Stimulated activated CD4-positive, alpha-beta T cell treated with anti-CD3 and anti-CD28 coated beads, Interleukin-4, amount 100 ng/mL, for 4 hours (primary cell): Measurements from ENCODE around the gene UPK3A.
"Not testable (repeated sequence)": the region's sequence is repeated elsewhere in the genome, so short reads cannot be mapped to it uniquely, and the experiment has no call there.

ENCODE experiments used
- DNase-seq, 2 experiments: peaks; one replicate each; pipeline ENCODE4 v3.0.0-alpha.2; 2020

UPK3A gene

DNA sequence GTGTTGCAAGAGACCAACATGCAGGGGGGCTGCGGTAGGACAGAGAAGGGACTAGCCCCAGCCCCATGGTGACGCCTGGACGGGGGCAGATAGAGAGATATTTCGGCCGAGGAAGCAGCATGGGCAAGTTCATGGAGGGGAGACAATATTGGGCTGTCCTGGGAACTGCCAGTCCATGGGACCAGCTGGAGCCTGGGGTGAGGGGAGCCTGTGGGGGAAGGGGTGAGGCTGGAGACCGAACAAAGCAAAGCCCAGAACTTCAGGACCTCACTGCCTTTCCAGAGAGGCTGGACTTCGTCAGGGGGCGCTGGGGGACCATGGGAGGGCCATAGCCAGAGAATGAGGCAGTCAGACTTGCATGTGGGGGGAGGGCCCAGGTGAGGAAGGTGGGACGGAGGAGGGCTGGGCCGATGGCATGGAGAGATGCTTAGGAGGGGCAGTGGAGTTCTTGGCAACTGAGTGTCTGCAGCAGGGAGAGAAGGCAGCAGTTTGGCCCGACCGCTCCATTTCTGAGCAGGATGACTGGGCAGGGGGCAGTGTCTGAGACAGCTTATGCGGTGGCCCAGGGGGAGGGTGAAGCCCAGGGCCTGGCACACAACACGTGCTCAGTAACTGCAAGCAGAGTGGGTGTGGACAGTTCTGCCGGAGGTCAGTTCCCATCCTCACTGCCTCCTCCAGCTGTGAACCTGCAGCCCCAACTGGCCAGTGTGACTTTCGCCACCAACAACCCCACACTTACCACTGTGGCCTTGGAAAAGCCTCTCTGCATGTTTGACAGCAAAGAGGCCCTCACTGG lies 712 bp downstream of the UPK3A start:
- DNase-seq: no peak

DNA sequence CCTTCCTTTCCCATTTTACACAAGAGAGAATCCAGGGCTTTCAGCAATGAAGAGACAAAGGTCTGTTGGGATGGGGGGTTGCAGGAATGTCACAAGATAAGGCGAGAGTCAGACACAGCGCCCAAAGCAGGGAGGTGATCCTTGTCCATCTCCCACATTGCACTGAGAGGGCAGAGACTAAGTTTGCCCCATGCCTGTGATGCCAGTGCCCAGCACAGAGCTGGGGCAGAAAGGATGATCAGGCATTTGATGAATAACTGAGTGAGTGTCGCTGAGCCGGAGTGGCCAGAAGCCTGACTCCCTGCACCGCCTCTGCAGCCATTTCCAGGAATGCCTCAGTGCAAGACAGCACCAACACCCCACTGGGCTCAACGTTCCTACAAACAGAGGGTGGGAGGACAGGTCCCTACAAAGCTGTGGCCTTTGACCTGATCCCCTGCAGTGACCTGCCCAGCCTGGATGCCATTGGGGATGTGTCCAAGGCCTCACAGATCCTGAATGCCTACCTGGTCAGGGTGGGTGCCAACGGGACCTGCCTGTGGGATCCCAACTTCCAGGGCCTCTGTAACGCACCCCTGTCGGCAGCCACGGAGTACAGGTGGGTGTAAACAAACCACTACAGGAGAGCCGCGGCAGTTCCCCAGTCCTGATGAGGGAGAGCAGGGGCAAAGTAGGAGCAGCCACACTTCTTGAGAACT lies 2.3 kb downstream of the UPK3A start:
- no peak for DNase-seq

DNA sequence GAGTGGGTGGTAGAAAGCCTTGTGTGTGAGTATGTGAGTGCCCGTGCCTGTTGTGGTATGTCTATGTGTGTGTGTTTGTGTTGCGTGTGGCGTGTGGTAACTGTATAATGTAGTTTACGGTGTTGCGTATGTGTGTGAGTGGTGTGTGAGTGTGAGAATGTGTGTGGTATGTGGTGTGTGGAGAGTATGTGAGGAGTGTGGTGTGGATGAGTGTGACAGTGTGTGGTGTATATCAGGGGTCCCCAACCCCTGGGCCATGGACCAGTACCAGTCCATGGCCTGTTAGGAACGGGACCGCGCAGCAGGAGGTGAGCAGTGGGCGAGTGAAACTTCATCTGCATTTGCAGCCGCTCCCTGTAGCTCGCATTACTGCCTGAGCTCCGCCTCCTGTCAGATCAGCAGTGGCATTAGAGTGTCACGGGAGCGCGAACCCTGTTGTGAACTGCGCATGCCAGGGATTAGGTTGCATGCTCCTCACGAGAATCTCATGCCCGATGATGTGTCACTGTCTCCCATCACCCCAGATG lies 5.7 kb downstream of the UPK3A start:
- no peak for DNase-seq

DNA sequence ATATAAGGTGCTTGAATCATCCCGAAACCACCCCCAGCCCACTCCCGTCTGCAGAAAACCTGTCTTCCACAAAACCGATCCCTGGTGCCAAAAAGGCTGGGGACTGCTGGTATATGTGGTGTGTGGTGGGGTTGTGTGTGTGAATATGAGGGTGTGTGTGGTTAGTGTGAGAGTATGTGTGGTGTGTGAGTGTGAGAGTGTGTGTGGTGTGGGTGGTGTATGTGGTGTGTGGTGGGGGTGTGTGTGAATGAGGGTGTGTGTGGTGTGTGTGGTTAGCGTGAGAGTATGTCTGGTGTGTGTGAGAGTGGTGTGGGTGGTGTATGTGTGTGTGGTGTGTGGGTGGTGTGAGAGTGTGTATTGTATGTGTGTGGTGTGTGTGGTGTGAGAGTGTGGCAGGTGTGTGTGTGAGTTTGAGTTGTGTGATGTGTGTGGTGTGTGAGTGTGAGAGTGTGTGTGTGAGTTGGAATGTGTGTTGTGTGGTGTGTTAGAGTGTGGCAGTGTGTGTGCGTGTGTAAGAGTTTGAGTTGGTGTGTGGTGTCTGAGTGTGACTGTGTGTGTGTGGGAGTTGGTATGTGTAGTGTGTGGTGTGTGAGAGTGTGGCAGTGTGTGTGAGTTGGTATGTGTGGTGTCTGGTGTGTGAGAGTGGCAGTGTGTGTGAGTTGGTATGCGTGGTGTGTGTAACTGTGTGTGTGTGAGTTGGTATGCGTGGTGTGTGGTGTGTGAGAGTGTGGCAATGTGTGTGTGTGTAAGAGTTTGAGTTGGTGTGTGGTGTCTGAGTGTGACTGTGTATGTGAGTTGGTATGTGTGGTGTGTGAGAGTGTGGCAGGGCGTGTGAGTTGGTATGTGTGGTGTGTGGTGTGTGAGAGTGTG lies 6.5 kb downstream of the UPK3A start:
- no peak for DNase-seq

DNA sequence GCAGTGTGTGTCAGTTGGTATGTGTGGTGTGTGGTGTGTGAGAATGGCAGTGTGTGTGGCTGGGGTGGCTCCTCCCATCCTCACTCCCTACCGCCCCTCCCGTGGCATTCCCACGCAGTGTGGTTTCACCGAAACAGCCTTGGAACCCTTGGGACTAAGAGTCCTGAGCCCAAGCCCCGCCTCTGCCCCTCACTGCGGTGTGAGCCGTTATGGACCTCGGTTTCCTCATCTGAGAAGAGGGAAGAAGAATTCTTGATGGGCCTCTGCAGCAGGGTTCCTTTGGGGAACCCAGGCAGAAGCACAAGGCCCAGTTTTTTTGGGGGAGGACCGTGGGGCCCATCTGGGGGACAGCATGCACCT lies 7.2 kb downstream of the UPK3A start:
- DNase-seq: no peak

DNA sequence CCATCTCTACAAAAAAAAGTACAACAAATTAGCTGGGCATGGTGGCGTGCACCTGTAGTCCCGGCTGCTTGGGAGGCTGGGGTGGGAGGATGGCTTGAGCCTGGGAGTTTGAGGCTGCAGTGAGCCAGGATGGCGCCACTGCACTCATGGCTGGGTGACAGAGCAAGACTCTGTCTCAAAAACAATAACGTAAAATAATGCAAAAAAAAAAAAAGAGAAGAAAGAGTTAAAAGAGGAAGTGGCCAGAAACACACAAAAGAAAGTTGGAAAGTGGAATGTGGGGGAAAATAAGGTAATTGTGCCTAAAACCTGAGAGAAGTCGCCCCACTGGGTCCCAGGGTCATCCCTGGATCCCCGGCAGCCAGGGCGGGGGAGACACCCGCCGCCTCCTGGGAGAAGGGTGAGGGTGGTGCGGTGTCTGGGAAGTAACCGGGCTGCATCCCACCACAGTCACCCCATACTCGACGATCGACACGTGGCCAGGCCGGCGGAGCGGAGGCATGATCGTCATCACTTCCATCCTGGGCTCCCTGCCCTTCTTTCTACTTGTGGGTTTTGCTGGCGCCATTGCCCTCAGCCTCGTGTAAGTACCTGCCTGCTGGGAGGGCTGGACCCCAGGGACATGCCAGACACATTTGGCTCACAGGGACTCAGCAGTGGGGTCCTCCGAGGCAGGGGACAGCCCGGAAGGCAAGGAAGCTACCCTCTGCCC lies 8.1 kb downstream of the UPK3A start:
- DNase-seq: no peak

DNA sequence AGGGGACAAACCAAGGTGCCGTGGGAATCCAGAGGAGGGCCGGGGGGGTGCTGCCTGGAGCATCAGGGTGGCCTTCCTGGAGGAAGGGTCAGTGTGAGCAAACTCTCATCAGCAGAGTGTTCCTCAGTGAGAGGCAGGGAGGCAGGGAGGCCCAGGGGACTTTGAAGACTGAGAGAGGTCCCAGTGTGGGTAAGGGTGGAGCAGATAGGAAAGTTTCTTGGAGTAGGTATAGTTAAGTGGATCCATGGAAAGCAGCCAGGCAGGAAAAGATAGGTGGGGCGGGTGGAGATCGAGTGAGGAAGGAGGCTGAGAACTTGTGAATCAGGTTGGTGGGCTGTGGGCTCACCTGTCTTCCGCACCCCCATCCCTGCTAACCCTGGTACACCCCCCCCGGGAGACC lies 9.3 kb downstream of the UPK3A start:
- DNase-seq: no peak

DNA sequence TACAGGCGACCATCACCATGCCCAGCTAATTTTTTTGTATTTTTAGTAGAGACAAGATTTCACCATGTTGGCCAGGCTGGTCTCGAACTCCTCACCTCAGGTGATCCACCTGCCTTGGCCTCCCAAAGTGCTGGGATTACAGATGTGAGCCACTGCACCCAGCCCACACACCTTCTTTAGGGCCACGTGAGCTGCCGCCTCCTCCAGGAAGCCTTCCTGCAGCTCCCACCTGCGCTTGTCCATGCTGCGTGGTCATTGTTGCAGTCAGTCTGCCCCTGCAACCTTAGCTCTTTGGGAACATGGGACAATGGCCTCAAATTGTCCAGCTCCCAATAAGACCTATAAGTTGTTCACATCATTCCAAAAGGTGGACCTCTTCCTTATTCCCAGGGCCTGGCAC lies 10.3 kb downstream of the UPK3A start:
- not testable (repeated sequence) for DNase-seq

DNA sequence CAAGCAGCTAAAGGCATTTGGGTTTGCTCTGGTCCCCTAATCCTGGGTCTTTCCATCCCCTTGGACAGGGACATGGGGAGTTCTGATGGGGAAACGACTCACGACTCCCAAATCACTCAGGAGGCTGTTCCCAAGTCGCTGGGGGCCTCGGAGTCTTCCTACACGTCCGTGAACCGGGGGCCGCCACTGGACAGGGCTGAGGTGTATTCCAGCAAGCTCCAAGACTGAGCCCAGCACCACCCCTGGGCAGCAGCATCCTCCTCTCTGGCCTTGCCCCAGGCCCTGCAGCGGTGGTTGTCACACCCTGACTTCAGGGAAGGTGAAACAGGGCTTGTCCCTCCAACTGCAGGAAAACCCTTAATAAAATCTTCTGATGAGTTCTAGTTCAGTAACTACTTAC lies 10.7 kb downstream of the UPK3A start:
- no peak for DNase-seq

DNA sequence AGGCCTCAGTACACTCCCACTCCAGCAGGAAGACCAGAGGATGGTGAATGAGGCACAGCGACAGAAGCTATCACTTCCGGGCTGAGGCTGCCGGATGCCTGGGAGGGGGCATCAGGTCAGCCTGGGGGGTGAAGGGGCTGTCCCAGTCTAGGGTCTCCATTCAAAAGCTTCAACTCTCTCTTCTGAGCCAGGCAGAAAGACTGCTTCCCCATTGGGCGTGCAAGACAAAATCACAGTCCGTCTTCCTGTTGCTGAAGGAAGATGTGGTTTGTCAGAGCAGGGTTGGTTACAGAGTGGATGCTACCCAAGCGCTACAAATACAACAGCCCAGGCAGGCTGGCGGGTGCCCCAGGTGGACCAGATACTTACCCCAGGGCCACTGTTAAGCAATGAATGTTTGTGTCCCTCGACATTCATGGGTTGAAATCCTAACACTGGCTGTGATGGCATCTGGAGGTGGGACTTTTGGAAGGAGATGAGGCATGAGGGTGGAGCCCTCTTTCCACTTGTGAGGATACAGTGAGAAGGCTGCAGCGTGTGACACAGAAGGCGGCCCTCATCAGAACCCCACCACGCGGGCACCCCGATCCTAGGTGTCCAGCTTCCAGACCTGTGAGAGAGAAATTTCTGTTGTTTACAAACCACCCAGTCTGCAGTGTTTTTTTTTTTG lies 12.0 kb downstream of the UPK3A start:
- DNase-seq: peak in 1 of 2 experiments; percentile 9

DNA sequence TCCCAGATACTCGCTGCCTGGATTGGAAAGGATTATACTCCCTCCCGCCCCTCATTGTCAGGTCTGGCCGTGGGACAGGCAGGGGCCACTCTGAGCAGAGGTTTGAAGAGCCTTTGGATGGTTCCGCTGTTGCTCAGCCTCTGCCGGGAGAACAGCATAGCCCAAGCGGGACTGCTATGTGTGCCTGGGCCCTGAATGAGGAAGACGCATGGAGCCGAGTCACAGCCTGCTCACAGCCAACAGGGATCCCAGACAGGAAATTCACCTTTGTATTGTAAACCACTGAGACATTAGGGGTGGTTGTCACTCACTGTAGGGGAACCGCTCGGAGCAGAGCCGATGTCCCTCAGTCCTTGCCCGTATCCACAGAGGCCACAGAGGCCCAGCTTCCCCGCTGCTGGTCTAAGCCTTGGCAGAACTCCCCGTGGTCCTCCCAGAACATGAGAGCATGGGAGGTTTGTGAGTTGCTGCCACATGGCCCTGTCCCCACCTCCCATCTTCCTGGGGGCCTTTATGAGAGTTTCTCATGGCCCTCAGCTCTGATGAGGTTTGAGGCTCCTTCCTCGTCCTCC lies 14.3 kb downstream of the UPK3A start:
- DNase-seq: no peak

DNA sequence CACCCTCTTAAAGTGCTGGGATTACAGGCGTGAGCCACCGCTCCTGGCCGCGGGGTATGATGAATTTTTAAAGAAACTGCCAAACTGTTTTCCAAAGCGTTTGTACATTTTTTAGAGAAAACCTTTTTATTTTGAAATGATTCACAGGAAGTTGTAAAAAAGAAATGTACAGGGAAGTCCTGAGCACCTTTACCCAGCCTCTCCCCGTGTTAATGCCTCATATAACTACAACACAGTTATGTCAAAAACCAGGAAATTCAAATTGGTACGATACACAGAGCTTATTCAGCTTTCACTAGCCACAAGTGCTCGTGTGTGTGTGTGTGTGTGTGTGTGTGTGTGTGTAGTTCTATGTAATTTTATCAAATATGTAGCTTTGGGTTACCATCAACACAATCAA lies 18.0 kb downstream of the UPK3A start:
- no peak for DNase-seq

DNA sequence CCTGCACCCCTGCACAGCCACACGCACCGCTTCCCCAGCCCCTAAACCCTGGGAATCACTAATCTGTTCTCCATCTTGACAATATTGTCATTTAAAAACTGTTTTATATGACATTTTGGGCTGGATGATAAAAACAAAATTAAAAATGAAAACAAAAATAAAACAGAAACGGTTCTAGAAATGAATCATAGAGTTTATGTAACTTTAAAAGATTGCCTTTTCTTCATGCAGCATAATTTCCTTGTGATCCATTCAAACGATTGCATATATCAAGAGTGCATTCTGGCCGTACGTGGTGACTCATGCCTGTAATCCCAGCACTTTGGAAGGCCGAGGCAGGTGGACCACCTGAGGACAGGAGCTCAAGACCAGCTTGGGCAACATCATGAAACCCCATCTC lies 18.4 kb downstream of the UPK3A start:
- DNase-seq: no peak

DNA sequence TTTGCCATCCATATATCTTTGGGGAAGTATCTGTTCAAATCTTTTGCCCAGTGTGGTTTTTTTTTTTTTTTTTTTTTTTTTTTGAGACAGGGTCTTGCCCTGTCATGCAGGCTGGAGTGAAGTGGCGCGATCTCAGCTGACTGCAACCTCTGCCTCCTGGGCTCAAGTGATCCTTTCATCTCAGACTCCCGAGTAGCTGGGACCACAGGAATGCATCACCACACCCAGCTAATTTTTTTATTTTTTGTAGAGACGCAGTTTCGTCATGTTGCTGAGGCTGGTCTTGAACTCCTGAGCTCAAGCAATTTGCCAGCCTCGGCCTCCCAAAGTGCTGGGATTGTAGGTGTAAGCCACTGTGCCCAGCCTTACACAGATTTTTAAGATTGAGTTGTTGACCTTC lies 20.2 kb downstream of the UPK3A start:
- no peak for DNase-seq

DNA sequence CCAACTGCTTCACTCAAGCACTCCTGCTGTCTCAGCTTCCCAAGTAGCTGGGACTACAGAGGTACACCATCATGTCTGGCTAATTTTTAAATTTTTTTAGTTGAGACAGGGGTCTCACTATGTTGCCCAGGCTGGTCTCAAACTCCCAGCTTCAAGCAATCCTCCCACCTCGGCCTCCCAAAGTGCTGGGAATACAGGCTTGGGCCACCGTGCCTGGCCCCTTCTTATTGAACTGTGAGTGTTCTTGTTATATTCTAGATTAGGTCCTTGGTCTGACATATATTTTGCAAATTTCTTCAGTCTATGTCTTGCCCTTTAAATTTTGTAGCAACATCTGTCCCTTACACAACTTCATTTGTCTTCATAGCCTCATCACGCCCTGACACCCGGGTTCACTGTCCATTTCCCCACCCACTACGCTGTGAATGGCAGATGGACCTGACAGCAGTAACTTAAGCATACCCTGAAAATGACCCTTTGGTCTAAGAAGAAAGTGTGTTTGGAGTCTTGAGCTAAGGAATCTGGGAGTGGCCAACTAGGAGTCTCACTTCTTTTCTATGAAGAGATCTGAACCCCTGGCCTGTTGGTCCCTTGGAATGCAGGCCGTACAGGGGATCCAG lies 20.8 kb downstream of the UPK3A start:
- no peak for DNase-seq

DNA sequence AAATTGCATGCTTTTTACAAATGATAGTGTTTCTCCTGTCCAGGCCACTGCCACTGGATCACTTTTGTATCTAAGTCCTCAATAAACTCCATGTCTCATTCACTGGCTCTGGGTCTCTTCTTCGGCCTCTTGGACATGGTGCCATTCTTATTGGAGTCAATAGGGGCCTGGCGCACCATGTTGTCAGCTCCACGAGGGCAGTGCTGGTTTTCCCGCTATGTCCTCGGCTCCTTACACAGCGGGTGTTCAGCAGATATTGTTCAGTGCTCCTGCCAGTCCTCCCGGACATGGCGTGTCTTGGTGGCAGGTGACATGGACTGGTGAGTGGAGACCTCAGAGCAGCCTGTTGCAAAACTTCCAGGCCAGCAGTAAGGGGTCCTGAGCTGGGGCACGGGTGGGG lies 21.4 kb downstream of the UPK3A start:
- DNase-seq: no peak

DNA sequence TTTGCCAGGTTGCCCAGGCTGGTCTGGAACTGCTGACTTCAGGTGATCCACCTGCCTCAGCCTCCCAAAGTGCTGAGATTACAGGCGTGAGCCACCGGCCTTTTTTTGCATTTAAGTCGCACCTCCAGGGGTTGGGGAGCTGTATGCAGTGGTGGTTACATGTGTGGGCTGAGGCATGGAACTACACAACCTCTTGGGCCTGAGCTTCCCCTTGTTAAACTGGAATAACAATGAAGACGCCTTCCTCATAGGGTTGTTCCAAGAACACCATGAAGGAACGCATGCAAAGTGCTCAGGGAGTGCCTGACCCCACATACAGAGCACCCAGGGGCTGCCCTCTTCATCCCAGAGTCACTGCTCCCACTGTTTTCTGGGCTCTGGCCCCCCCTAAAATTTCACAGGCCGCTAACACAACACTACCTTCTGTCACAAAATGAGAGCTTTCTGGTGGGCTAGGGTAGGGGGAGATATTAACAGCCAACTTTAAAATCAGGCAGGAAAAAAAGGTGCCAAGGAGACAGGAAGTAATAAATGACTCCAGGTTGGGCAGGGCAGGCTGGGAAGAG lies 23.7 kb downstream of the UPK3A start:
- no peak for DNase-seq

DNA sequence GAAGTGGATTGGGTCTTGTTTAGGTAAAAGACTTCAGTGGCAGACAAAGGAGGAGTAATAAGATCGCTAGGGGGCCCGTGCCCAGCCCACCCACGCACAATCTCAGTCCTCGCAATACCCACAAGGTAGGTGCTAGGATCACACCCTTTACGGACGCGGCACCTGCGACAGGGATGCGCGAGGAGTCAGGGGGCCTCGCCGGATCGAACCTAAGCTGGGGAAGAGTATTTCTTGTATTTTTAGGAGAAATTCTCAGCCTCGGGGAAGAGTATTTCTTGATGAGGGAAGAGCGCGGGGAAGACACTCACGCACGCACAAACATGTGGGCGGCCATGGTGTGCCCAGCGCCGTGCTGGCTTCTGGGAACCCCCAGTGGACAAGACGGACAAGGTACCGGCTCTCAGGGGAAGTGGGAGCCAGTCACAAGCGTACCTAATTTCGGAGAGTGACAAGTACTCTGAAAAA lies 24.2 kb downstream of the UPK3A start:
- DNase-seq: no peak

DNA sequence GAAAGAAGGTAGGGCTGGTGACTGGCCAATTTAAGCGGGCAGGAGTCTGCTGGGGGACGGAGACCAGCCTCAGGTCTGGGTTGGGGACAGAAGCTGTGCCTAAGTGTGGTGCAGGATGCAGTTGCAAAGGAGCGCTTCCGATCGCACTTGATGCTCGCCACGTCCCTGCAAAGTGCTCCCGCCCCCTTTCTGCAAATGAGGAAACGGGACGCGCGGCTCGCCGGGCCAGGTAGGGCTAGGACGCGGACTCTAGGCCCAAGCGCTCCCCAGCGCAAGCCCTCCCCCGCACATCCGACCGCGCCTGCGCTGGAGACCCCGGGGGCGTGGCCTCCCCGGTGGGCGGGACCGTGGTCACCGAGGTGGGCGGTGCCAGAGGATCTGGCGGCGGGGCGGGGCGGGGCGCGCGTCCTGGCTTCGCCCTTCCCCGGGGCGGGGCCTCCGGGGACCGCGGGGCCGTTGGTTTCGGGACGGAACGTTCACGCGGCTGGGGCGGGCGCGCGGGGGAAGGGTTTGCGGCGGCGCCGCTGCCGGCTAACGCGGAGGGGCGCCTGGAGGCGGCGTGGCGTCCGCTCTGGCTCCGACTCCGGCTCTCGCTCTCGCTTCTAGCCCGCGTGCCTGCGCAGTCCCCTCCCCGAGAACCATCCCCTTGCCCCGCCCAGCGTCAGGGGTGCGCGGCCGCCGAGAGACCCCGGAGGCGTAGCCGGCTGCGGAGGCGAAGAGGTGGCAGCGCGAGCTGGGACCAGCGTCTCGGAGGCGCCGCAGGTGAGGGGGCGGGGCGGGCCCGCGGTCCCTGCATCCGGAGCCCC lies 24.9 kb downstream of the UPK3A start, which contains the start of gene FAM118A:
Gene FAM118A, plus strand, starts transcription at position 513 of the 806 bp plus-strand sequence. CDS start 12,446 bp downstream, outside the sequence.
- DNase-seq: peak; percentile 90 to 96
